Activated T-helper 17 cell treated with anti-CD3 and anti-CD28 coated beads, Interleukin-2, amount 50 U/mL, for 72 hours (primary cell): ENCODE measurements around the gene THEMIS2. TPM values are rescaled to one million over a fixed set of nuclear protein-coding genes. Genes with fewer than 3 reads are reported as not detected.

Experiments
- ATAC-seq: fragments of 150-1000 bp; cut with Tn5 transposase; replicated peaks from 2 replicates; pipeline ENCODE4 v1.10.0; 2021; ENCODE audit warnings: mild to moderate bottlenecking, moderate library complexity
- H3K27ac Mint-ChIP-seq: one replicate; pipeline ENCODE4 v1.8.0; 2022; ENCODE audit warnings: mixed read lengths
- H3K27me3 Mint-ChIP-seq: one replicate; pipeline ENCODE4 v1.8.0; 2022; ENCODE audit warnings: mixed read lengths
- H3K36me3 Mint-ChIP-seq: one replicate; pipeline ENCODE4 v1.8.0; 2022; ENCODE audit warnings: low read depth, mild to moderate bottlenecking, mixed read lengths
- H3K4me1 Mint-ChIP-seq: one replicate; pipeline ENCODE4 v1.8.0; 2022; ENCODE audit warnings: mixed read lengths
- H3K4me3 Mint-ChIP-seq: one replicate; pipeline ENCODE4 v1.8.0; 2022; ENCODE audit warnings: mild to moderate bottlenecking, mixed read lengths
- H3K9me3 Mint-ChIP-seq: one replicate; pipeline ENCODE4 v1.8.0; 2022; ENCODE audit warnings: mixed read lengths
- total RNA-seq, 2 donors: library from RNA; stranded (reverse); gene quantifications; one replicate each; pipeline ENCODE4 v1.2.3, GENCODE V29; 2022

The THEMIS2 gene
- total RNA-seq, 2 donors from 2014 or later: 32.0 to 62.8 TPM

DNA sequence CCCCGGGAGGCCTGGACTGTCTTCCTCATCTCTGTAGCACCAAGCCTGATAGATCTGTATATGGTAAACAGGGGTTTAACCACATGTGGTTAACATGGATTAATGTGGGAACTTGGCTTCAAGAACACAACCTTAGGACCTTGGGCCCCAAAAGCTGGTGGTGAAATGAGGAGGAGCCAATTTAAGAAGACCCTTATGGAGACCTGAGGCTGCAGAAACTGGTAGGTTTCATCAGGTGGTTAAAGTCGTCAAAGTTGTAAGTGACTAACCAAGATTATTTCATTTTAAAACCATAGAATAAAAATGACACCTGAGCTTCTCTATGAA is 14.0 kb downstream of the THEMIS2 start:
- peak overlapping the region; percentile 89 for H3K27ac Mint-ChIP-seq
- H3K4me3 Mint-ChIP-seq: peak overlapping the region; percentile 77
- no peak for ATAC-seq
- H3K4me1 Mint-ChIP-seq: peaks cover 47% of the 10 kb centered on the region
- H3K36me3 Mint-ChIP-seq: peaks cover 100% of the 10 kb centered on the region
- no peaks in the 10 kb centered on the region for H3K27me3 Mint-ChIP-seq
- H3K9me3 Mint-ChIP-seq: no peaks in the 10 kb centered on the region

DNA sequence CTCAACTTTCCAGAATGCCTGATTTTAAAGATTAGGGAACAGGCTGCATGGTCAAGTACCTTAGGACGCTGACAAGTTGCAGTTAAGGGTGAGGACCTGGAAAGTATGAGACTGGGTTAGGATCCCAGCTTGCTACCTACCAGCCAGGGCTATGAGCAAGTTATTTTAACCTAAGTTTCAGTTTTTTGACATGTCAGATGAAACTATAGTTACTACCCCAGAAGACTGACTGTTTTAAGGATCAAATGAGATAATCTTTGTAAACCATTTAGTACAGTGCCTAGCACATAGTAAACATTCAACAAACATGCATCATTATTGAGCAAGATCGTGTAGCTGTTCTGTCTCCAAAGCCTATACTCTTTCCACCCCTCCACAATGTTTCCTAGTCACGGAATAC is 14.4 kb downstream of the THEMIS2 start:
- Mint-ChIP-seq H3K36me3 (peaks cover 100% of the 10 kb centered on the region), H3K9me3 (no peaks in the 10 kb centered on the region), H3K4me3 (peak overlapping the region; percentile 77), H3K27me3 (no peaks in the 10 kb centered on the region), H3K27ac (peak overlapping the region; percentile 89), H3K4me1 (peaks cover 51% of the 10 kb centered on the region)
- peak; percentile 31 for ATAC-seq

DNA sequence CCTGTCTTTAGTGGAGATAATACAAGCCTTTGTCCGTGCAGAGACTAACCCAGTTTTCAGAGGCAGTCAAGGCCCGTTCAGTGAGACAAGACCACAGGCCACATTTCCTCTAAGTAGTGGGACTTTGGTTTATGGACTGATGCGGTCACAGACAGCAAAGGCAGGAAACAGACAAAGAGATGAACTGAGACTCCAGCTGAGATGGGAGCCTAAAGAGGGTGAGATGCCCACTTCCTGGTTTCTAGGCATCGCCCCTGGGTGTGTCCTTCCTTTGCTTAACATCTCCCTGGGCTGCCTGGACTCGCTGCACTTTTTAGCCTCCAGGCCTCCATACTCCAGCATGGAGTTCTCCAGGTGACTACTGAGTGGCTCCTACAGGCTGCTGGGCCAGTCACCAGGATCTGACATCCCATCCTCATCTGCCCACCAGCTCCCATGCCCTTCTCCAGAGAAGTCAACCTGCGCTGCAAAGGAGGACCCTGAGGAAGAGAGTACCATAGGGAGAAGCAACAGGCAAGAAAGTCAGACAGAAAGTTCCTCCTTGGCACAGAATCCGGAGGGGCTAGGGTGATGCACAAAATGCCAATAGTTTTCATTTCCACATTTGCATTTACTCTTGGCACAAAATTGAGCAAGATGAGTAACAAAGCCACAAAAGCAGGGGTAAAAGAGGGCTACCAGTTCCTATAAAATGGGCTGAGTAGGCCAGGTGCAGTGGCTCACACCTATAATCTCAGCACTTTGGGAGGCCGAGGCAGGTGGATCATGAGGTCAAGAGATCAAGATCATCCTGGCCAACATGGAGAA is 15.1 kb downstream of the THEMIS2 start:
- peaks cover 58% of the 10 kb centered on the region for H3K4me1 Mint-ChIP-seq
- peak; percentile 68 for ATAC-seq
- no peaks in the 10 kb centered on the region for H3K9me3 Mint-ChIP-seq
- H3K4me3 Mint-ChIP-seq: peak overlapping the region; percentile 77
- no peaks in the 10 kb centered on the region for H3K27me3 Mint-ChIP-seq
- H3K36me3 Mint-ChIP-seq: peaks cover 100% of the 10 kb centered on the region
- H3K27ac Mint-ChIP-seq: peak overlapping the region; percentile 89

DNA sequence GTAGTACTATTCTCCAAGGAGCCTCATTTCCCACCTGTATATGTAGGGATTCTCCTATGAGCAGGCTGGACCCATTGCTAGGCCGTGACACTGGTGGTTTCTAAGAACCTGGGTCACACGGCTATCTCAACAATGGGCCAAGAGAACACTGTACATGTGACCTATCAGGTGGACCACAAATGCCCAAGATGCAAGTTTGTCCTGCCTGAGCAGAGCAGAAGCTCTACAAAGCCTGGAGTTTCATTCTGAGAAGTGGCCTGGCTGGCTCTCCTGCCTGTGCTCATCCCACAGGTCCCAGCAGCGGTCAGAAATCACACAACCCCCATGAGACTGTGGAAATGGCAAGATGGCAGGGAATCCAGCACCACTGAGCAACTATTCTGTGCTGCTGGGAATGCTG is 17.2 kb downstream of the THEMIS2 start:
- peak overlapping the region; percentile 25 for H3K4me3 Mint-ChIP-seq
- H3K27ac Mint-ChIP-seq: peak overlapping the region; percentile 28
- H3K9me3 Mint-ChIP-seq: no peaks in the 10 kb centered on the region
- H3K36me3 Mint-ChIP-seq: peaks cover 100% of the 10 kb centered on the region
- H3K4me1 Mint-ChIP-seq: peaks cover 57% of the 10 kb centered on the region
- no peaks in the 10 kb centered on the region for H3K27me3 Mint-ChIP-seq
- no peak for ATAC-seq

DNA sequence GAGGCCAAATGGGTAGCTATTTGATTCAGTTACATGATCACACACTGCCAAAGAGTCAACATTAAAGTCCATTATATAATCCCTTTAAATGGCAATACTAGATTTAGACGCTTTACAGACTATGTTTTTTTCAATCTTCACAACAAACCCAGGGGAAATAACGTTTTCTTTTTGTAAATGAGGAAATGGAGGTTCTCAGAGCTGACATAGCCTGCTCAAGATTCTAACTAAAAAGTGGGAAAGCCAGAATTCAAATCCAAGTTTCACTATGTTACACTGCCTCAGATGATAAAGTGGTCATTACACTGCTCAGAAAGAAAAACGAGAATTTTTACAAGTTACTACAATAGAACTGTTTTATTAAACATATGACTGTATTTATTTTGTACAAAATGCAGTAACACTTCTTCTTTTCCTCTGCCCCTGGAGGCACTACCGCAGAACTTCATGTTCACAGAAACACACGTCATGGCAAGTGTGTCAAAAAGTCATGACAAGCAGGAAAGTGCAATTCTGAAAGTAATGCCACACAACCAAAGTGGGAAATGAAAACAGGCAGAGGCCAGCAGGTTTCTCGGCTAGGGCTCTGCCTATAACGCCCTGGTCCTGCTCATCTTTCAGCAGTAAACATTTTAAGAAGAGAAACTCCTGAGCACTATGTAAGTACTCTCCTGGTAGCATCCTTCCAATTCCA is 19.0 kb downstream of the THEMIS2 start:
- peaks cover 50% of the 10 kb centered on the region for H3K4me1 Mint-ChIP-seq
- peak; percentile 68 for ATAC-seq
- no peaks in the 10 kb centered on the region for H3K9me3 Mint-ChIP-seq
- peaks cover 100% of the 10 kb centered on the region for H3K36me3 Mint-ChIP-seq
- peak overlapping the region; percentile 69 for H3K4me3 Mint-ChIP-seq
- H3K27ac Mint-ChIP-seq: peak overlapping the region; percentile 84
- H3K27me3 Mint-ChIP-seq: no peaks in the 10 kb centered on the region

DNA sequence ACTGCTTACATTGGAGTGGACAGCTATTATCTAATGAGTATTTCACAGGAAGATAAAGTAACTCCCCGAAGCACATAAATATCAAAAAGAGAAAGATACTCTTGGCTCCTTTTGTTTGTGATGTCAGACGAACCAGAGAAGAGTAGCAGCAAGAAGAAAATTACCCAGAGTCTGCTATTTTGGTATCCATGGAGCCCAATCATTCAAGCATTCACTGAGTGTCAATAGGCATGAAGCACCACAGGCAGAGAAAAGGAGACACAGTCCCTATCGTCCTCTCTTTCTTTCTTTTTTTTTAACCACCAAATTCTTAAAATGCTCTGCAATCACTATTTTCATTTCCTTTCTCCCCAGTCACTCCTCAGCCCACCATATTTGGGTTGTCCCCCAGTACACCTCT is 22.2 kb downstream of the THEMIS2 start:
- peaks cover 32% of the 10 kb centered on the region for H3K4me1 Mint-ChIP-seq
- no peaks in the 10 kb centered on the region for H3K9me3 Mint-ChIP-seq
- H3K4me3 Mint-ChIP-seq: no peak overlapping the region
- no peaks in the 10 kb centered on the region for H3K27me3 Mint-ChIP-seq
- H3K36me3 Mint-ChIP-seq: peaks cover 99% of the 10 kb centered on the region
- H3K27ac Mint-ChIP-seq: peak overlapping the region; percentile 57
- ATAC-seq: no peak

DNA sequence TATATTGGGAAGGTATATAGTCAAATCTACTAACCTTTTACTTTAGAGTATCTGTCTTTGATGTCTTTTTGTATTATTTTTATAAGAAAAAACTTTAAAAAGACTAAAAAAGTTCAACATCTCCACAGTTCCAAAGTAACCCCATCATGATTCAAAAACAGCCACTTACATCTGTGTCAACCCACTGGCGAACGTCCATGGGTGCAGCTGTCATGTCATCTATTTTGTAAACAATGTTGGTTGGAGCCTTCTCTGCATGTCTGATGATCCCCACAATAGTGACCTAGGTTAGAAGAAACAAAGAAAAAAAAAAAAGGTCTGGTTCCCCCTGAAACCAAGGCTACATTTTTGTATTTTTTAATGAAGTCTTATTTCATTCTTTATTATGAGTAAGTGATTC is 34.4 kb downstream of the THEMIS2 start:
- Mint-ChIP-seq H3K36me3 (peaks cover 100% of the 10 kb centered on the region), H3K27ac (no peak overlapping the region), H3K27me3 (no peaks in the 10 kb centered on the region), H3K4me1 (peaks cover 4% of the 10 kb centered on the region), H3K4me3 (no peak overlapping the region), H3K9me3 (no peaks in the 10 kb centered on the region)
- no peak for ATAC-seq

DNA sequence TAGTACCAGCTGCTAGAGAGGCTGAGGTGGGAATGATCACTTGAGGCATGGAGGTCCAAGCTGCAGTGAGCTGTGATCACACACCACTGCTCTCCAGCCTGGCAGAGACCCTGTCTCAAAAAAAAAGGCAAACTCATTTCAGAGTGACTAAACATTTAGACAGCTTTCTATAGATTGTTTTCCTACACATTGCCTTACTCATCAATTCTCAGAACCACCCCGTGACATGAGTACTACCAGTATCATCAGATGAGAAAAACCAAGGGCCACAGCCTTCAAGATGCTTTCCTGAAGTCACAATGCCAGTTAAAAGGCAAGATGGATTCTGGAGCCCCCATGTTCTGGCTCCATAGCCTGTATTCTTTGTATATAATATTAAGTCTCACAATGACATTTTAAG is 40.1 kb downstream of the THEMIS2 start:
- Mint-ChIP-seq H3K9me3 (no peaks in the 10 kb centered on the region), H3K27ac (peak overlapping the region; percentile 87), H3K27me3 (no peaks in the 10 kb centered on the region), H3K36me3 (peaks cover 73% of the 10 kb centered on the region), H3K4me1 (peaks cover 2% of the 10 kb centered on the region), H3K4me3 (peak overlapping the region; percentile 97)
- ATAC-seq: peak; percentile 57

DNA sequence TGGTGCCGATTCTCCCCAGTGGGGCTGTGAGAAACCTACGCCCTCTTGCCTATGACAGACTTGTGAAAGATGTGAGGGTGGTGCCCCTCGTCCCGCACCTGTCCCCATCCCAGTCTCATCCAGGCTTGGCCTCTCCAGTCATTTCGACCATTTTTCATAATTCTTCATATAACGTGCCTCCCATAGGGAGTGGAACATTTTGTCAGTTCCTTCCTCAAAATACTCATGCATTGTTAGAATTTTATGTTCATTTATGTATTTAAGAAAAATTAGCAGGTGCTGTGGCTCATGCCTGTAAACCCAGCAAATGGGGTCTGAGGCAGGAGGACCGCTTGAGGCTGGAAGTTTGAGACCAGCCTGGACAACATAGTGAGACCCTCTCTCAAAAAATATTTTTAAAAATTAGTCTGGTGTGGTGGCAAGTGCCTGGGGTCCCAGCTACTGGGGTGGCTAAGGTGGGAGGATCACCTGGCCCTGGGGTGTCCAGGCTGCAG is 42.8 kb downstream of the THEMIS2 start:
- H3K4me3 Mint-ChIP-seq: peak overlapping the region; percentile 97
- peaks cover 46% of the 10 kb centered on the region for H3K36me3 Mint-ChIP-seq
- ATAC-seq: no peak
- no peaks in the 10 kb centered on the region for H3K4me1 Mint-ChIP-seq
- H3K9me3 Mint-ChIP-seq: no peaks in the 10 kb centered on the region
- H3K27ac Mint-ChIP-seq: peak overlapping the region; percentile 99
- no peaks in the 10 kb centered on the region for H3K27me3 Mint-ChIP-seq

DNA sequence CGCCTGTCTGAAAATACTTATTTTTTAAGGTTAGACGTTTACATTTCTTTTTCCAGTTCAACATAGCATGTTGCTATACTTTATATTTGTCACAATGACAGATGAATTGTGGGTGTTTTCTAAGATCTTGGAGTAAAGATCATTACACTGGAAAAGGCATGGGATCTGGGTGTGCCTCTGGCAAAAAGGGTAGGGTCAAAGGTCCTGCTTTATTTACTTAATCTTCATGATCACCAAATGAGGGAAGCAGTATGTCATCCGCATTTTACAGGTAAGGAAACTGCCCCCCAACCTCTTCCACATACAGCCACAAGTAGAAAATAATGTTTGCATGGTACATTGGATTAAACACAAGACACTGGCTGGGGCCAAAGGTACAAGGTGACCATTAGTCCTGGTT is 49.9 kb downstream of the THEMIS2 start:
- Mint-ChIP-seq H3K4me1 (no peaks in the 10 kb centered on the region), H3K9me3 (no peaks in the 10 kb centered on the region), H3K4me3 (no peak overlapping the region), H3K27me3 (no peaks in the 10 kb centered on the region), H3K27ac (no peak overlapping the region), H3K36me3 (no peaks in the 10 kb centered on the region)
- ATAC-seq: no peak

DNA sequence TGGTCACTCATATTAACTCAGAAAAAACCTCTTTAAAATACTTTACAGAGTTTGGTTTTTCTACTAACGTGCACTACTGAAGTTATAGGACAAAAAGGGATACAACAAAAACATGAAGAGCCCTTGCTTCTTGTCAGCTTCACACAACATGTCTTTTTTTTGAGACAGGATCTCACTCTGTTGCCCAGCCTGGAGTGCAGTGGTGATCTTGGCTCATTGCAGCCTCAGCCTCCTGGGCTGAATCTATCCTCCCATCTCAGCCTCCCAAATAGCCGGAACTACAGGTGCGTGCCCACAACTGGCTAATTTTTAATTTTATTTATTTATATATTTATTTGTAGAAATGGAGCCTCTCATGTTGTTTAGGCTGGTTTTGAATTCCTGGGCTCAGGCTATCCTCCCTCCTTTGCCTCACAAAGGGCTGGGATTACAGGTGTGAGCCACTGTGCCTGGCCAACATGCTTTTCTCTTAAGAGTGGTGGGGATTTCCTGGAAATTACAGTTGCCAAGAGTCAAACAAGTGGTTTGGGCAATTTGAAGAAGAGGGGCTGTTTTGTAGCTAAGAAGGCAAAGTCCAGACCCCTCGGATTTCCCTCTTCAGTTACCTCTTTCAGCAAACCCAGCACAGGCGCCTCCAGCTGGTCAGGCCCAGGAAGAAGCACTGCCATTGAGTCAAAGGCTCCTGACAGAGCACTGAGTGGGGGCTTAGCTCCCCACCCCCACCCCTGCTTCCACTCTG is 56.0 kb downstream of the THEMIS2 start:
- Mint-ChIP-seq H3K4me3 (no peak overlapping the region), H3K9me3 (no peaks in the 10 kb centered on the region), H3K36me3 (no peaks in the 10 kb centered on the region), H3K27me3 (peaks cover 5% of the 10 kb centered on the region), H3K4me1 (peaks cover 4% of the 10 kb centered on the region), H3K27ac (no peak overlapping the region)
- no peak for ATAC-seq

DNA sequence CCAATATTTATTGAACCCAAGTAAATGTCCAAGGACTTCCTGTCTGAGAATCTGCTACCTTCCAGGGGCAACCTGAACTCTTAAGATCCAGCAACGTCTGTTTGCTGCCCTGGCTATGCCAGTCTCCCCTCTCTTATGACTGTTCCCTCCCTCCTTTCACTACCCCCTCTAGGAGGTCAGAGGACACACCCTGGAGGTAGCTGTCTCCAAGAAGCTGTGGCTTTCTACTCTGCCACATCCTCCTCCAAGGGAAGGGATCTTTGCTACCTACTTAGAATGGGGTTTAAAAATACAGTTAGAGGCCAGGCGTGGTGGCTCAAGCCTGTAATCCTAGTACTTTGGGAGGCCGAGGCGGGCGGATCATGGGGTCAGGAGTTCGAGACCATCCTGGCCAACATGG is 58.8 kb downstream of the THEMIS2 start:
- Mint-ChIP-seq H3K4me1 (peaks cover 4% of the 10 kb centered on the region), H3K9me3 (no peaks in the 10 kb centered on the region), H3K36me3 (no peaks in the 10 kb centered on the region), H3K27me3 (peaks cover 13% of the 10 kb centered on the region), H3K27ac (no peak overlapping the region), H3K4me3 (no peak overlapping the region)
- ATAC-seq: no peak

DNA sequence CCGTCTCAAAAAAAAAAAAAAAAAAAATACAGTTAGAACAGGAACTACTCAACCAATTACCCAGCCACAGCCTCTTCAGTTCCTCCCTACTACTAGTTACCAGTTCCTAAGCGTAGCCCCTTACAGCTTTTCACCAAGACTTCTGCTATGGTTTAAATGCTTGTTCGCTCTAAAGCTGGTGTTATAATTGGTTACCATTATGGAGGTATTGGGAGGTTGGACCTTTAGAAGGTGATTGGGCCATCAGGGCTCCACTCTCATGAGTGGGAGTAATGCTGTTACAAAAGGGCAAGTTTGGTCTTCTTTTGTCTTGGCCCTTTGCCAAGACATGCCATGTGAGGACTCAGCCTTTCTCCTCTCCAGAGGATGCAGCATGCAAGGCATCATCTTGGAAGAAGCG is 59.4 kb downstream of the THEMIS2 start:
- Mint-ChIP-seq H3K27ac (no peak overlapping the region), H3K27me3 (peaks cover 13% of the 10 kb centered on the region), H3K9me3 (no peaks in the 10 kb centered on the region), H3K36me3 (no peaks in the 10 kb centered on the region), H3K4me1 (peaks cover 4% of the 10 kb centered on the region), H3K4me3 (no peak overlapping the region)
- no peak for ATAC-seq

DNA sequence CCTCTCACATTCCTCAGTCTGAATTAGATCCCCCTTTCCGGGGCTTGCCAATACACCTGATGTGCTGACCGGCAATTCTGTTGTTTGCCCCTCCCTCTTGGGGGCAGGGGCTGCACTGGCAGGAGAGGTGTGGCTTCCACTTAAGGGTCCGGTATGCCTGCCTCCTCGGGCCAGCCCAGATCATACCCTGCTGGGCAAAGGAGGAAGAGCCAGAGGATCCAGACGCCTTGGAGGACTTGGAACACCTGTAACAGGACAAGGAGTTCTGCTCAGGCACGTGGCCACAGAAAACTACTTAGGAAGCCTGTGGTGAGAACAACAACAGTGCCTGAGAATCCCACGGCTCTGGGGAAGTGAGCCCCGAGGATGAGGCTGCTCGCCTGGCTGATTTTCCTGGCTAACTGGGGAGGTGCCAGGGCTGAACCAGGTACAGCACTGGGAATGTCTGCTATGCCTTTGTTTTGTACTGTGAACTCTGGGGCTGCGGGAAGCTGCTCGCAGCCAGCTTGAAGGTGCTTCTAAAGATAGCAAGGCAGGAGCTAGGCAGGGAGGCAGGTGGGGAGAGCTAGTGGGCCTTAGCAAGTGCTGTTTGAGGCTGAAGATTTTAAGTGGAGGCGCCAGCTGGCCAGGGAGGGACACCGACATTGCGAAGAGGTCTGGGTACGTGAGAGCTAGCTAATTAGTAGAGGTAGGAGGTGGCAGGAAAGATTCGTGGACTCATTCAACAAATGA is 62.6 kb downstream of the THEMIS2 start, which contains the start of gene SMPDL3B:
SMPDL3B (plus strand) TSS at position 183 of the 732 bp plus-strand sequence; CDS start at position 367, 184 bp downstream.
- Mint-ChIP-seq H3K4me3 (peak within 1 kb of the TSS; percentile 49), H3K27ac (peak within 1 kb of the TSS; percentile 65), H3K9me3 (no peaks in the 10 kb centered on the region), H3K36me3 (no peaks in the 10 kb centered on the region), H3K27me3 (peaks cover 13% of the 10 kb centered on the region), H3K4me1 (peaks cover 6% of the 10 kb centered on the region)
- ATAC-seq: peak; percentile 56
